Measurements from ENCODE around the gene A2ML1.
"Not testable (repeated sequence)": the region's sequence is repeated elsewhere in the genome, so short reads cannot be mapped to it uniquely, and the experiment has no call there.

The A2ML1 gene

GRCh38 chr12:8855891-8856290 lies 33.5 kb downstream of the A2ML1 start:
- no peak for DNase-seq (ENCODE audit: low read depth)

DNA sequence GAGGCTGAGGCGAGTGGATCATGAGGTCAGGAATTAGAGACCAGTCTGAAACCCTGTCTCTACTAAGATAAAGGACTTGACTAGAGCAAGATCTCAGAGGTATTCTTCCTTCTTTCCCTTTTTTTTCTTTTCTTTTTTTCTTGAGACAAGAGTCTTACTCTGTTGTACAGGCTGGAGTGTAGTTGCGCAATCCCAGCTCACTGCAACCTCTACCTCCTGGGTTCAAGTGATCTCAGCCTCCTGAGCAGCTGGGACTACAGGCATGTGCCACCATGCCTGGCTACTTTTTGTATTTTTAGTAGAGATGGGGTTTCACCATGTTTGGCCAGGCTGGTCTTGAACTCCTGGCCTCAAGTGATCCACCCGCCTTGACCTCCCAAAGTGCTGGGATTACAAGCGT lies 37.0 kb downstream of the A2ML1 start:
- DNase-seq (ENCODE audit: low read depth), result not testable (repeated sequence)

GRCh38 chr12:8860165-8860961 lies 37.9 kb downstream of the A2ML1 start:
- DNase-seq (ENCODE audit: low read depth), result no peak

- no peak for DNase-seq (ENCODE audit: low read depth)
These were observed 44.0 kb downstream of the A2ML1 start for GRCh38 chr12:8866429-8866828.

GRCh38 chr12:8867009-8867408 lies 44.6 kb downstream of the A2ML1 start:
- no peak for DNase-seq (ENCODE audit: low read depth)

- DNase-seq (ENCODE audit: low read depth), result no peak
These were observed 45.4 kb downstream of the A2ML1 start for GRCh38 chr12:8867786-8868185.

- DNase-seq (ENCODE audit: low read depth), result no peak
These were observed 48.2 kb downstream of the A2ML1 start for GRCh38 chr12:8870586-8870985.

DNA sequence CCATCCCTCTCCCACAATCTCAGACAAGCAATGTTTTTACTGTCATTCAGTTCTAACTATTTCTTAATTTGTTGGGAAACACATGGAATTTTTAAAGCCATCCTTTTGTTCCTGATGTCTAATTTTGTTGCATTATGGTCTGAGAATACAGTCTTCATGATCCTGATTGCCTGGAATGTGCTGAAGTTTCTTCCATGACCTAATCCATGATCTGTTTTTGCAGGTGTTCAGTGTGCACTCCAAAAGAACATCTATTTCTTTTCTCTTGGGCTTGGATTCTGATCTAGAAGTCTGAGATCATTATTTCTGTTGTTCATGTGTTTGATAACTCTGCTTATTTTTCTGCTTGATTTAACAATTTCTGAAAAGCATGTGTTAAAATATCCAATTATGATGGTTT lies 48.6 kb downstream of the A2ML1 start:
- DNase-seq (ENCODE audit: low read depth), result no peak

DNA sequence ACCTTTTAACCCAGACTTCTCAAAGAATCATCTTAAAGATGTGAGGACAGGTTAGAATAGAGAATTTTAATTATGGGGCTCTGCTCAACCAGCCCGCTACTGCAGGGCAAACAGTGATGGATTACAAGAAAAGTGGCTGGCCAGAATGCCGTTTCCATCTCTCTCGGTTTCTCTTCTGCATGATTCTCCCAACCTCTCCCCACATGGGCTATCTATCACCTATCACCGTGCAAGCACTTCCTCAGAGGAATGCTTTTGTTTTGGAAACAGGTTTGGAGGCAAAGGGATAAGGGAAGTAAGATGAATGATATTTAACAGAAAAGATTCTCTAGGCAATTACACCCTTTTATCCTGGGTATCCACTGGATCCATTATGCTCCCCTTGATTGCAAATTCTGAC lies 54.5 kb downstream of the A2ML1 start:
- DNase-seq (ENCODE audit: low read depth), result no peak

GRCh38 chr12:8886502-8887284 lies 64.3 kb downstream of the A2ML1 start:
- DNase-seq (ENCODE audit: low read depth), result no peak

DNA sequence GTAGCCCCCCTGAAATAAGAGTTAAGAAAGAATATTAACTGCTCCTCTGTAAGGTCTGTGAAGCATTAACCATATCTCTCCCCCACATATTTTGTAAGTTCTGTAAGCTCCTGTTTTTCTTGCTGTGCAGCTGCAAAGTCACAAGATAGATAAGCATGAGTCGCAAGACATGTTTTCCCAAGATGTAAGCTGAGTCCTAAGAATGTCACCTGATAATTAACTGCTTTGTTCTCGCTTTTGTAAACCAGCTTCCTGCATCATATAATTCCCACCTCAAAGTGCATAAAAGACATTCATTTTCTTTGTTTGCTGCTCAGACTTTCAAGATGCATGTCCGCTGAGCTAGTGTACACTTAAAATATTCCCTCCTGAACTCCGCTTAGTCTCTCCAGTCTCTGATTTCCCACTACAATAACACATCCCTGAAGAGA lies 64.9 kb downstream of the A2ML1 start:
- DNase-seq (ENCODE audit: low read depth), result no peak

- DNase-seq (ENCODE audit: low read depth), result peak; percentile 27
These were observed 68.1 kb downstream of the A2ML1 start for GRCh38 chr12:8890313-8891085.

DNA sequence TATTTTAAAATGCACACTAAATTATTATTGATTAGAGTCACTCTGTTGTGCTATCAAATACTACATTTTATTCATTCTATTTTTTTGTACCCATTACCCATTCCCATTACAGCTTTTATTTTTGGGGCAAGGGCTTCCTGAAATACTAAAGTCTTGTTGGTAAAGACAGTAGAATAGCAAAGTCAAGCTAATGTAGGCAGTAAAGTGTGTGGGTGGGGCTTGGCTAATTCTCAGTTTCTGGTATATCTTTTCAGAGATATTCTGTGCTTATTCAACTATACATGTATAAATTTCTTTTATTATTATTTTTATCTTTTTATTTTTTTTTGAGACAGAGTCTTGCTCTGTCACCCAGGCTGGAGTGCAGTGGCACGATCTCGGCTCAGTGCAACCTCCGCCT lies 69.6 kb downstream of the A2ML1 start:
- DNase-seq (ENCODE audit: low read depth), result no peak

- DNase-seq (ENCODE audit: low read depth), result no peak
These were observed 72.0 kb downstream of the A2ML1 start for GRCh38 chr12:8894378-8894777.

DNA sequence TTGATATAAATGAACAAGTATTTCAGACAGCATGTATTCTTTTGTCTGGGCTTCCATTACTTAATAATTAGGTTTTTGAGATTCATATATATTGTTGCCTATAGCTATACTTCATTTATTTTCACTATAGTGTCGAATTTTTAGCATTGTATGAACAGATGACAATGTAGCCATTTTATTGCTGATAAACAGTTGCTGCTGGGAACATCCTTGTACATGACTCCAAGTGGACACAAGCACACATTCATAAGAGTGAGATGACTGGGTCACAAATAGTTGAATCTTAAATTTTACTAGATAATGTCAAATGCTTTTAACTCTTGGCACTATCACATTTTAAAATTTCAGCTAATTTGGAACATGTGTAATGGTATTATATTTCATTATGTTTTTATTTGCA lies 72.6 kb downstream of the A2ML1 start:
- DNase-seq (ENCODE audit: low read depth), result no peak

GRCh38 chr12:8897081-8897480 lies 74.7 kb downstream of the A2ML1 start:
- DNase-seq (ENCODE audit: low read depth), result no peak

DNA sequence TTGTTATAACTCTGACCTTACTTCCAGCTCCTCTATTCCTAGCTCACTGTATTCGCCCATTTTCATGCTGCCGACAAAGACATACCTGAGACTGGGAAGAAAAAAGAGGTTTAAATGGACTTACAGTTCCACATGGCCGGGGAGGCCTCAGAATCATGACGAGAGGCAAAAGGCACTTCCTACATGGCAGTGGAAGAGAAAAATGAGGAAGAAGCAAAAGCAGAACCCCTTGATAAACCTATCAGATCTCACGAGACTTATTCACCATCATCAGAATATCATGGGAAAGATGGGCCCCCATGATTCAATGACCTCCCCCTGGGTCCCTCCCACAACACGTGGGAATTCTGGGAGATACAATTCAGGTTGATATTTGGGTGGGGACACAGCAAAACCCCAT lies 77.4 kb downstream of the A2ML1 start:
- no peak for DNase-seq (ENCODE audit: low read depth)

GRCh38 chr12:8902703-8903102 lies 80.3 kb downstream of the A2ML1 start:
- DNase-seq (ENCODE audit: low read depth), result not testable (repeated sequence)

DNA sequence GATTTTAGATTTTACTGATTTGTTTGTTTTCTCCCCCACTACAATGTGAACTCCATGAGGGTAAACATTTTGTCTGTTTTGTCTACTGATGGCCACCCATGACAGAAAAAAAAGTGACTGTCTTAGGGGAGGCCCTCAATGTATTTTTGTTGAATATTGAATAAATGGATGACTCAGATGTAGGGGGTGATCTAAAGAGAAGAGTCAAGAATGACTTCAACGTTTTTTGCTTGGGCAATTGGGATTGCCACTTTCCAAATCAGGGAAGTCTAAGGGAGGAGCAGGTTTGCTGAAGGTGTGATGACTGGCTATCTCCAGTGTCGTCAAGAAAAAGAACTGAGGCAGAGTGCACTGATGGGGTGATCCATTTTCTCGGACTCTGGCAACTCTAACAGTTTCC lies 81.2 kb downstream of the A2ML1 start:
- DNase-seq (ENCODE audit: low read depth), result no peak

GRCh38 chr12:8904665-8905064 lies 82.2 kb downstream of the A2ML1 start:
- no peak for DNase-seq (ENCODE audit: low read depth)

DNA sequence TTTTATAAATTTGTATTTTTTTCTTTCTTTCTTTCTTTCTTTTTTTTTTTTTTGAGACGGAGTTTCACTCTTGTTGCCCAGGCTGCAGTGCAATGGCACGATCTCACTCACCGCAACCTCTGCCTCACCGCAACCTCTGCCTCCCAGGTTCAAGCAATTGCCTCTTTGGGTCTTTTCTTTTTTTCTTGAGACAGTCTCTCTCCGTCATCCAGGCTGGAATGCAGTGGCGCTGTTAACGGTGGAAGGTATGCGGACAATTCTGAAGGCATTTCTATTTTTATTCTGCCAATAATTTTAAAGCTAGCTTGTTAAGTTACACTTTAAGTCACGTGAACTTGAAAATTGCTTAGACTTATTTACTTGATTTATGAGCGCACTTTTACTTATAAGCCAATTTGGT lies 83.1 kb downstream of the A2ML1 start:
- no peak for DNase-seq (ENCODE audit: low read depth)

GRCh38 chr12:8906266-8907180 lies 84.1 kb downstream of the A2ML1 start:
- DNase-seq (ENCODE audit: low read depth), result no peak

All from HS-27A (cell line).